ENCODE results near the gene CDHR4. TPM values are rescaled to one million over a fixed set of nuclear protein-coding genes. Genes with fewer than 3 reads are reported as not detected.

CDHR4 gene
- total RNA-seq, 2 experiments from 2014 or later, result not detected

DNA sequence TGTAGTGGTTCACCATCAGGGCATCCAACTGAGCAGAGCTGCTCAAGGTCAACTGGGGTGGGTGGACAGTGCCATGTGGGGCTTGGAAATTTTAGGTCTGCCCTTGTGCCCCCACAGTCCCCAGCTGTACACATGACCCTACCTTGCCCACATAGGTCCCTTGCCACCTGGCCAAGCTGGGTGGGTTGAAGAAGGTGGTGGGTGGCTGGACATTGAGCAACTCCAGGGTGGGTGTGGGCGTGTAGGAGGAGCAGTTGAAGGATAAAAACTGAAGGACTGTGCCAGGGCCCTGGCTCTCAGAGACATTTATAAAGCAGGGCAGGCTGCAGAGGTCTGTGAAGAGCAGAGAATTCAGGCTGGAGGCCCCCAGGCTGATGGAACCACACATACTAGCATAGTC is 568 bp downstream of the CDHR4 start:
- ATAC-seq, result no peak

DNA sequence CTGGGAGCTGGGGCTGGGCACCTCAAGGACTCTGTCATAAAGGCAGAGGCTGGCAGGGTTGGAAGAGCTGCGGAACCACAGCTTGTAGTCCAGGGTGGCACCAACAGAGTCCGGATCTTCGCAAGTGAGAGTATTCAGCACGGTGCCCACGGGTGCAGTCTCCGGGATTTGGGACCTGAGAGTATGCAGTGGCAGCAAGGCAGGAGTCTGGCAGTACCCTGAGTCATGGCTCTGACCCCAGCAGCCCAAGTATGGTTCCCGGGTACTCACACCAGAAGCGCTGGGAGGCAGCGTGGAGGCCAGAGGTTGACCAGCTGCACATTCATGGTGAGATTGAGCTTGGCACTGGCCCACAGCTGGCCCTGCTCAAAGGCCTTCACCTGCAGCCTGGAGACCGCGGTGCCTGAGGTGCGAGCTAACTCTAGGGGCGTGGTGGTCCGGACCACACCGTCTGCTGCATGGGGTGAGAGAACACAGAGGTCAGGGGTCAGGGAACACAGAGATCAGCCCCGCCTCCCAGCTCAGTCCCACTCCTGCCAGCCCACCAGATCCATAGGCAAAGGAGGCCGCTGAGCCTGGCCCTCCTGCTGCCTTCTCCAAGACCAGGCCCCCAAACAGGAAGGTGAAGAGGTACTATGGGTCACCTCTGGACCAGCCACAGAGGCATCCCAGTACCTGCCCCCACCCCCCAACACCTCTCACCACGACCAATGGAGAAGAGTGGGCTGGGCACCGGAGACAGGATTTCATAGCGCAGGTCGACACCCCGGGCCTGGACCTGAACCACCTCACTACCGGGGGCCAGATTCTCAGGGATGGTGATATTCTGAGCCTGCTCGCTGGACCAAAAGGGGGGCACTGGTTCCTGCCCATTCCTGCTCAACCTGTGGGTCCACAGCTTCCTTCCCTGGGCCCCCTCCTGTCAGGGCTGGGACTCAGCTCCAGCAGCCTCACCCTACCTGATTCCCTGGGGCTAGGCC is 4.5 kb downstream of the CDHR4 start:
- Mint-ChIP-seq H3K4me3 (no peak overlapping the region), H3K9me3 (no peaks in the 10 kb centered on the region), H3K27ac (no peak overlapping the region), H3K4me1 (ENCODE audit: low read depth) (peaks cover 1% of the 10 kb centered on the region), H3K27me3 (no peaks in the 10 kb centered on the region), H3K36me3 (ENCODE audit: low read depth) (no peaks in the 10 kb centered on the region)
- ChIA-PET POLR2A (no interaction called here), CTCF (interaction anchor here (1.1 to 1.8 kb wide), 2 partner anchors 13 to 44 kb away, joined by 4 to 6 read pairs; no protein-coding TSS in a partner anchor)
- ATAC-seq (no peak), DNase-seq (no peak)
- intact Hi-C loops (cut with micrococcal nuclease), result no loop called here
- TF ChIP-seq, protein P1, sequence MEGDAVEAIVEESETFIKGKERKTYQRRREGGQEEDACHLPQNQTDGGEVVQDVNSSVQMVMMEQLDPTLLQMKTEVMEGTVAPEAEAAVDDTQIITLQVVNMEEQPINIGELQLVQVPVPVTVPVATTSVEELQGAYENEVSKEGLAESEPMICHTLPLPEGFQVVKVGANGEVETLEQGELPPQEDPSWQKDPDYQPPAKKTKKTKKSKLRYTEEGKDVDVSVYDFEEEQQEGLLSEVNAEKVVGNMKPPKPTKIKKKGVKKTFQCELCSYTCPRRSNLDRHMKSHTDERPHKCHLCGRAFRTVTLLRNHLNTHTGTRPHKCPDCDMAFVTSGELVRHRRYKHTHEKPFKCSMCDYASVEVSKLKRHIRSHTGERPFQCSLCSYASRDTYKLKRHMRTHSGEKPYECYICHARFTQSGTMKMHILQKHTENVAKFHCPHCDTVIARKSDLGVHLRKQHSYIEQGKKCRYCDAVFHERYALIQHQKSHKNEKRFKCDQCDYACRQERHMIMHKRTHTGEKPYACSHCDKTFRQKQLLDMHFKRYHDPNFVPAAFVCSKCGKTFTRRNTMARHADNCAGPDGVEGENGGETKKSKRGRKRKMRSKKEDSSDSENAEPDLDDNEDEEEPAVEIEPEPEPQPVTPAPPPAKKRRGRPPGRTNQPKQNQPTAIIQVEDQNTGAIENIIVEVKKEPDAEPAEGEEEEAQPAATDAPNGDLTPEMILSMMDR (IDR thresholded peaks at IDR 0.05), result no peak

More for the DNA sequence above, 568 bp downstream of the CDHR4 start:
- Mint-ChIP-seq H3K4me3 (no peak overlapping the region), H3K27ac (no peak overlapping the region), H3K4me1 (ENCODE audit: low read depth) (peaks cover 5% of the 10 kb centered on the region), H3K9me3 (no peaks in the 10 kb centered on the region), H3K27me3 (peaks cover 2% of the 10 kb centered on the region), H3K36me3 (ENCODE audit: low read depth) (no peaks in the 10 kb centered on the region)
- TF ChIP-seq, protein P1 (IDR thresholded peaks at IDR 0.05), result no peak
- no peak for DNase-seq
- intact Hi-C loops (cut with micrococcal nuclease), result no loop called here
- CTCF ChIA-PET, result interaction anchor here (0.9 to 20.5 kb wide), 2 partner anchors 11 to 40 kb away, joined by 3 to 412 read pairs; no protein-coding TSS in a partner anchor
- POLR2A ChIA-PET, result interaction anchor here (1.4 to 1.8 kb wide), 2 partner anchors 9 to 13 kb away, joined by 4 to 5 read pairs; partner anchors contain the start of gene IP6K1

DNA sequence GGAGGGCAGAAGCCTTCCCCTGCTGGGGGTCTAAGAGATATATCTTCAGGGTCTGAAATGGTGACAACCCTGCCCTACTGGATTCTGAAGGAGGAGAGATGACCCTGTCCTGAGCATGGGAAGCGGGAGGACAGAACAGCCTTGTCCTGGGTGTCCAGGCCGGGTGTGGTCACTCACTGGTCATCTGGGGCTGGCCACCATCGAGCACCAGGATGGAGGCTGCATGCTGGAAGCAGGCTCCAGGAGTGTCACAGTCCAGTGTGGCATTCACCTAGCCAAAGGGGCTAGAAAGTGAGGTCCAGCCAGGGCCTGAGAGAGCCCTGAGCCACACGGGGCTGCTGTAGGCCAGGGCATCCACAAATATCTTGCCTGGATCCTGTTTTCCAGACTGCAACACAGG is 5.2 kb downstream of the CDHR4 start:
- DNase-seq, result no peak
- TF ChIP-seq, protein P1 (IDR thresholded peaks at IDR 0.05), result no peak
- Mint-ChIP-seq H3K36me3 (ENCODE audit: low read depth) (no peaks in the 10 kb centered on the region), H3K4me1 (ENCODE audit: low read depth) (peaks cover 6% of the 10 kb centered on the region), H3K27me3 (no peaks in the 10 kb centered on the region), H3K27ac (no peak overlapping the region), H3K9me3 (no peaks in the 10 kb centered on the region), H3K4me3 (no peak overlapping the region)
- ChIA-PET CTCF (interaction anchor here (1.8 kb wide), 1 partner anchor 12 kb away, joined by 6 read pairs; no protein-coding TSS in a partner anchor), POLR2A (no interaction called here)
- intact Hi-C loops (cut with micrococcal nuclease), result no loop called here
- ATAC-seq, result no peak

DNA sequence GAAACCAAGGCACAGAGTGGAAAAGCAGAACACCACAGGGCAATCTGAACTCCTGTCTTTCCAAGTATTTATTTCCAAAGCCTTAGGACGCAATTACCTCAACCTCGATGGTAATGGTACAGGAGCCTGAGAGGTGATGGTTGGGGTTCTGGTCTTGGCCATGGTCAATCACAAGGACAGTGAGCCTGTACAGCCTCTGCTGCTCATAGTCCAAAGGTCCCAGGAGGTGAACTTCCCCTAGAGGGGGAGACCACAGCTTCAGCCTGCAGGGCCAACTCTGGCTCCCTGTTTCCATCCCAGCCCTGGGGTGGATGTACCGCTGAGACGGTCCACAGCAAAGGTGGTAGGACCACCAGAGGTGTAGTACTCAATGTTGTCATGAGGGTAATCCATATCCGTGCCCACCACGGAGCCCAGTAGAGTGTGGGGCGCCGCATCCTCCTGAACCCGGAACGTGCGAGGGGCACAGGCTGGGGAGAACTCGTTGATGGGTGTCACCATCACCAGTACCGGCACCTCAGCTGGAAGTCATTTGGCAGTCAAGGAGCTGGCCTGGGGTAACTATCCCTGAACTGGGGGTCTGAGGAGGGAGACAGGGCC is 6.1 kb downstream of the CDHR4 start:
- no peaks in the 10 kb centered on the region for H3K27me3 Mint-ChIP-seq
- H3K9me3 Mint-ChIP-seq, result no peaks in the 10 kb centered on the region
- TF ChIP-seq, protein P1 (IDR thresholded peaks at IDR 0.05), result no peak
- intact Hi-C loops (cut with micrococcal nuclease), result no loop called here
- ChIA-PET CTCF (no interaction called here), POLR2A (no interaction called here)
- no peak overlapping the region for H3K27ac Mint-ChIP-seq
- peaks cover 6% of the 10 kb centered on the region for H3K4me1 Mint-ChIP-seq (ENCODE audit: low read depth)
- ATAC-seq, result no peak
- no peaks in the 10 kb centered on the region for H3K36me3 Mint-ChIP-seq (ENCODE audit: low read depth)
- no peak overlapping the region for H3K4me3 Mint-ChIP-seq
- DNase-seq, result no peak

All from activated CD8-positive, alpha-beta T cell treated with anti-CD3 and anti-CD28 coated beads for 36 hours (primary cell).